Islet precursor cell (in vitro differentiated cells): Measurements from ENCODE around the gene THRSP.

ENCODE experiments used
- DNase-seq: peaks from one replicate; pipeline ENCODE4 v3.0.0-alpha.2; 2018

Gene THRSP

DNA sequence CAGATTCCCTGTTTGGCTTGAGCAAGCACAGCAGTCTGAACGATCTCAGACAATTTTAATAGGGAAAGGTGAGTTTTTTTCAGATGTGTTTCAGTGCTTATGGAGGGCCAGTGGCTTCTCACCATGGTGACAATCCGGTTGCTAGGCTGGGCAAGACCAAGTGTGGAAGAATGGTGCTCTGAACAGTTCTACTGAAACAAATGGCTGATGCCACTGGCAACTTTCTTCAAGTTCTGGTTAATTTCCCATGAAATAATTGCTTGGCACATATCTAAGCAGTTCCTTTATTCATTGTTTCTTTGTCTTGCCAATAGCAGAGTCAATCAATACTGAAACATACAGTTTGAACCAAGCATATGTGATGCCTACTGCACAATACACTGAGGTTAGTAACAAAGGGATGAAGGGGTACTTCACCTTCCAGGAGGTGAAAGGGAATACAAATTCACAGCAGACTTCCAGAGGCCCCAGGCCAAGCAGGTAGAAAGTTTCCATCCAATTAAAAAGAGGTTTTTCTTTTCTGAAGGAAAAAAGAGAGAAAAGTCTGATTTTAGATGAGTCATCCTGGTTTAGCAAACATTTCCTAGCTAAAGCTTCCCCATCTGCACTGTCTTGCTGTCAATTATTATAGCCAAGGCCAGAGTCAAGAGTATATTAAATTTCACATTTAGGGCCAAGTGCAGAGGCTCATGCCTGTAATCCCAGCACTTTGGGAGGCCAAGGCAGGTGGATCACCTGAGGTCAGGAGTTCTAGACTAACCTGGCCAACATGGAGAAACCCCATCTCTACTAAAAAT, 37.2 kb downstream of the THRSP start:
- no peak for DNase-seq

GRCh38 chr11:78109081-78110015, 45.7 kb downstream of the THRSP start:
- no peak for DNase-seq

GRCh38 chr11:78110351-78110750, 46.7 kb downstream of the THRSP start:
- DNase-seq: no peak

- DNase-seq: no peak
These were observed 47.2 kb downstream of the THRSP start for GRCh38 chr11:78110830-78111229.

- no peak for DNase-seq
These were observed 47.6 kb downstream of the THRSP start for GRCh38 chr11:78111298-78111697.

GRCh38 chr11:78112582-78113275, 49.1 kb downstream of the THRSP start:
- no peak for DNase-seq
